ENCODE results near the gene ARHGEF40.

Gene ARHGEF40

GRCh38 chr14:21054768-21055145, 15.3 kb upstream of the ARHGEF40 start:
- Histone ChIP-seq H3K36me3 (ENCODE audit: control insufficient read depth, insufficient read depth, low read length) (no peaks in the 10 kb centered on the region), H3K27ac (ENCODE audit: low read depth, low read length) (no peak overlapping the region), H3K18ac (ENCODE audit: low read length) (no peak overlapping the region)

GRCh38 chr14:21055432-21056117, 14.5 kb upstream of the ARHGEF40 start:
- H3K36me3 ChIP-seq (ENCODE audit: control insufficient read depth, insufficient read depth, low read length) = no peaks in the 10 kb centered on the region
- no peak for DNase-seq
- no peaks in the 10 kb centered on the region for H3K27me3 ChIP-seq (ENCODE audit: insufficient read depth, low read length, poor library complexity)
- no peak overlapping the region for H3K56ac ChIP-seq (ENCODE audit: low read length)
- no peaks in the 10 kb centered on the region for H3K79me1 ChIP-seq (ENCODE audit: low read length)
- no peak overlapping the region for H3K9ac ChIP-seq (ENCODE audit: low read length)
- H3K4me3 ChIP-seq (ENCODE audit: low read length) = no peak overlapping the region
- no peak overlapping the region for H4K5ac ChIP-seq (ENCODE audit: low read length)
- no peak overlapping the region for H2BK15ac ChIP-seq (replicated peaks; ENCODE audit: low read depth)
- H3K79me2 ChIP-seq (ENCODE audit: control insufficient read depth, insufficient read depth, low read length) = no peaks in the 10 kb centered on the region
- no peak overlapping the region for H2BK120ac ChIP-seq (ENCODE audit: low read depth, low read length)
- H3K18ac ChIP-seq (ENCODE audit: low read length) = no peak overlapping the region
- H3K27ac ChIP-seq (ENCODE audit: low read depth, low read length) = no peak overlapping the region
- H3K23ac ChIP-seq (ENCODE audit: low read length) = no peak overlapping the region
- H3K4me2 ChIP-seq (ENCODE audit: low read length) = no peak overlapping the region
- H4K8ac ChIP-seq (ENCODE audit: low read depth, low read length) = no peak overlapping the region
- H2AK5ac ChIP-seq (ENCODE audit: low read length) = no peak overlapping the region
- no CpG with 5 or more reads among the region's 5 CpGs for WGBS (ENCODE audit: extremely low coverage, insufficient coverage, low lambda C conversion rate)
- H3K4ac ChIP-seq (ENCODE audit: low read depth, low read length) = no peak overlapping the region
- H2BK5ac ChIP-seq (ENCODE audit: low read length) = no peak overlapping the region
- H3K4me1 ChIP-seq (ENCODE audit: control insufficient read depth, low read depth, low read length) = no peaks in the 10 kb centered on the region

More at GRCh38 chr14:21054768-21055145, 15.3 kb upstream of the ARHGEF40 start:
- Histone ChIP-seq H4K8ac (ENCODE audit: low read depth, low read length) (no peak overlapping the region), H3K4me2 (ENCODE audit: low read length) (no peak overlapping the region), H2BK120ac (ENCODE audit: low read depth, low read length) (no peak overlapping the region), H3K4ac (ENCODE audit: low read depth, low read length) (no peak overlapping the region), H2BK5ac (ENCODE audit: low read length) (no peak overlapping the region), H4K5ac (ENCODE audit: low read length) (no peak overlapping the region), H3K27me3 (ENCODE audit: insufficient read depth, low read length, poor library complexity) (no peaks in the 10 kb centered on the region), H2BK15ac (replicated peaks; ENCODE audit: low read depth) (no peak overlapping the region), H3K23ac (ENCODE audit: low read length) (no peak overlapping the region), H3K9ac (ENCODE audit: low read length) (no peak overlapping the region), H3K4me3 (ENCODE audit: low read length) (no peak overlapping the region), H2AK5ac (ENCODE audit: low read length) (no peak overlapping the region), H3K79me1 (ENCODE audit: low read length) (no peaks in the 10 kb centered on the region), H3K4me1 (ENCODE audit: control insufficient read depth, low read depth, low read length) (no peaks in the 10 kb centered on the region), H3K79me2 (ENCODE audit: control insufficient read depth, insufficient read depth, low read length) (no peaks in the 10 kb centered on the region), H3K56ac (ENCODE audit: low read length) (no peak overlapping the region)
- WGBS (ENCODE audit: extremely low coverage, insufficient coverage, low lambda C conversion rate) = no CpG with 5 or more reads among the region's 4 CpGs
- DNase-seq = no peak

DNA sequence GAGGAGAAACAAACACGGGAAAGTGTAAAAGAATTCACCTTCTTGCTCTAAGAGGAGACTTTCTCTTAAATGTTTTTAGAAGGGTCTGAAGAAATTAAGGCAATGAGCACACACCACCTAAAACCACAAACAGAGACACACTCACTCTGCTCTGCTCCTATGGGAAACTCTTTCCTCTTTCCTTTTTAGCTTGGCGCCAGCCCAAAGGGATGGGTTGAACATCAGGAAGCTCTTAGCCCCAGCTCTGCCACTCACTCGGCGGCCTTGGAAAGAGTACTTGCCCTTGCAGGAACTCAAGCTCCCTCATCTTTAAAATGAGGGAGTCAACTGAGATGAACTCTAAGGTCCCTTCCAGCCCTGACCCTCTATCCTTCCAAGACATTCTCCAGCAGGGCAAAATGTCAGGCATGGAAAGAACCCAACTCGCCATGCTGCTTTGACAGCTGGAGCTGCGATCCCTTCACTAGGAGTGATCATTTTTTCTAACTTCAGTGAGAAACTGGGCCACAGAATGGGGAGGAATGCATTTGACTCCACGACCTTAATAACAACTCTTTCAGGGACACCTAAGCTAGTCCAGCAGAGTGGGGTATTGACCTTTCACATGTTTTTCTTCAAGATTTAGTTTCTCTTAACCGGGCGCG, 13.5 kb upstream of the ARHGEF40 start:
- H3K4me1 ChIP-seq (ENCODE audit: control insufficient read depth, low read depth, low read length) = peaks cover 2% of the 10 kb centered on the region
- H3K4me2 ChIP-seq (ENCODE audit: low read length) = no peak overlapping the region
- no peak overlapping the region for H2BK5ac ChIP-seq (ENCODE audit: low read length)
- no peak for DNase-seq
- no peak overlapping the region for H2BK15ac ChIP-seq (replicated peaks; ENCODE audit: low read depth)
- H2BK120ac ChIP-seq (ENCODE audit: low read depth, low read length) = no peak overlapping the region
- no peaks in the 10 kb centered on the region for H3K79me2 ChIP-seq (ENCODE audit: control insufficient read depth, insufficient read depth, low read length)
- H3K4ac ChIP-seq (ENCODE audit: low read depth, low read length) = no peak overlapping the region
- H3K9ac ChIP-seq (ENCODE audit: low read length) = no peak overlapping the region
- H4K8ac ChIP-seq (ENCODE audit: low read depth, low read length) = no peak overlapping the region
- no peak overlapping the region for H3K23ac ChIP-seq (ENCODE audit: low read length)
- H3K56ac ChIP-seq (ENCODE audit: low read length) = no peak overlapping the region
- H3K18ac ChIP-seq (ENCODE audit: low read length) = no peak overlapping the region
- no peak overlapping the region for H4K5ac ChIP-seq (ENCODE audit: low read length)
- no peak overlapping the region for H3K27ac ChIP-seq (ENCODE audit: low read depth, low read length)
- no peaks in the 10 kb centered on the region for H3K36me3 ChIP-seq (ENCODE audit: control insufficient read depth, insufficient read depth, low read length)
- H3K27me3 ChIP-seq (ENCODE audit: insufficient read depth, low read length, poor library complexity) = no peaks in the 10 kb centered on the region
- H2AK5ac ChIP-seq (ENCODE audit: low read length) = no peak overlapping the region
- H3K79me1 ChIP-seq (ENCODE audit: low read length) = no peaks in the 10 kb centered on the region
- no peak overlapping the region for H3K4me3 ChIP-seq (ENCODE audit: low read length)
- WGBS (ENCODE audit: extremely low coverage, insufficient coverage, low lambda C conversion rate) = no CpG with 5 or more reads among the region's 10 CpGs

GRCh38 chr14:21057803-21058675, 12.1 kb upstream of the ARHGEF40 start, which contains the start of gene RNASE8:
RNASE8 (plus strand) TSS chr14:21057822; CDS start chr14:21057893, 71 bp downstream.
- Histone ChIP-seq H3K4me2 (ENCODE audit: low read length) (no peak within 1 kb of the TSS), H3K4me1 (ENCODE audit: control insufficient read depth, low read depth, low read length) (peaks cover 2% of the 10 kb centered on the region), H3K79me1 (ENCODE audit: low read length) (no peaks in the 10 kb centered on the region), H3K79me2 (ENCODE audit: control insufficient read depth, insufficient read depth, low read length) (no peaks in the 10 kb centered on the region), H3K4ac (ENCODE audit: low read depth, low read length) (no peak within 1 kb of the TSS), H2BK5ac (ENCODE audit: low read length) (no peak within 1 kb of the TSS), H3K56ac (ENCODE audit: low read length) (no peak within 1 kb of the TSS), H2AK5ac (ENCODE audit: low read length) (no peak within 1 kb of the TSS), H3K9ac (ENCODE audit: low read length) (no peak within 1 kb of the TSS), H3K27ac (ENCODE audit: low read depth, low read length) (no peak within 1 kb of the TSS), H2BK15ac (replicated peaks; ENCODE audit: low read depth) (no peak within 1 kb of the TSS), H3K36me3 (ENCODE audit: control insufficient read depth, insufficient read depth, low read length) (no peaks in the 10 kb centered on the region), H3K23ac (ENCODE audit: low read length) (no peak within 1 kb of the TSS), H4K8ac (ENCODE audit: low read depth, low read length) (no peak within 1 kb of the TSS), H3K27me3 (ENCODE audit: insufficient read depth, low read length, poor library complexity) (no peaks in the 10 kb centered on the region), H4K5ac (ENCODE audit: low read length) (no peak within 1 kb of the TSS), H3K18ac (ENCODE audit: low read length) (no peak within 1 kb of the TSS), H3K4me3 (ENCODE audit: low read length) (no peak within 1 kb of the TSS), H2BK120ac (ENCODE audit: low read depth, low read length) (no peak within 1 kb of the TSS)
- DNase-seq = no peak
- no CpG with 5 or more reads among the region's 8 CpGs for WGBS (ENCODE audit: extremely low coverage, insufficient coverage, low lambda C conversion rate)

DNA sequence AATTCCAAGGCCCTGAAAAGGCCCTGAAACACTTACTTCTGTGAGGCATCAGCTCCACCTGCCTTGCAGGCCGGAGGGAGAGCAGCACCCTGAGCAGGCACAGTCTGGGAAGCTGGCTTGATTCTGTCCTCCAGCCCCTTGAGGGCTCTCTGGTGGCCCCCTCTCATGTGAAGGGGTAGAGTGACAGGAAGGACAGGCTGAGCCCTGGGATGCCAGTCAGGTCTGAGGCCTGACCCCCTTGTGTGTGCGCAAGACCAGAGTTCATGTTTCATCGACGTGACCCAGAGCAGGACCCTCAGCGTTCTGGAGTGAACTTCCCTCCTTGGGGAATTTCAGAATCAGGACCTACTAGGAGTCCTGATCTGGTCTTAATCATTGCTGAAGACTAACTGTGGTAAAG, 11.2 kb upstream of the ARHGEF40 start:
- H3K4me1 ChIP-seq (ENCODE audit: control insufficient read depth, low read depth, low read length) = peaks cover 2% of the 10 kb centered on the region

More for the DNA sequence above, 11.2 kb upstream of the ARHGEF40 start:
- WGBS (ENCODE audit: extremely low coverage, insufficient coverage, low lambda C conversion rate) = no CpG with 5 or more reads among the region's 5 CpGs
- Histone ChIP-seq H3K27me3 (ENCODE audit: insufficient read depth, low read length, poor library complexity) (no peaks in the 10 kb centered on the region), H3K79me2 (ENCODE audit: control insufficient read depth, insufficient read depth, low read length) (no peaks in the 10 kb centered on the region), H2BK5ac (ENCODE audit: low read length) (no peak overlapping the region), H3K79me1 (ENCODE audit: low read length) (no peaks in the 10 kb centered on the region), H3K27ac (ENCODE audit: low read depth, low read length) (no peak overlapping the region), H3K4ac (ENCODE audit: low read depth, low read length) (no peak overlapping the region), H3K36me3 (ENCODE audit: control insufficient read depth, insufficient read depth, low read length) (no peaks in the 10 kb centered on the region), H2BK15ac (replicated peaks; ENCODE audit: low read depth) (no peak overlapping the region), H3K56ac (ENCODE audit: low read length) (no peak overlapping the region), H3K18ac (ENCODE audit: low read length) (no peak overlapping the region), H3K9ac (ENCODE audit: low read length) (no peak overlapping the region), H4K5ac (ENCODE audit: low read length) (no peak overlapping the region), H4K8ac (ENCODE audit: low read depth, low read length) (no peak overlapping the region), H3K4me2 (ENCODE audit: low read length) (no peak overlapping the region), H3K23ac (ENCODE audit: low read length) (no peak overlapping the region), H3K4me3 (ENCODE audit: low read length) (no peak overlapping the region), H2AK5ac (ENCODE audit: low read length) (no peak overlapping the region), H2BK120ac (ENCODE audit: low read depth, low read length) (no peak overlapping the region)
- DNase-seq = no peak

All from mesendoderm (in vitro differentiated cells).